HEK293T (cell line): Measurements from ENCODE around the gene ORAI2.
A peak's percentile ranks its signal among the peaks of the same experiment; 100 is the strongest.

Experiments
- CTCF ChIA-PET: fragments of 350-600 bp; formaldehyde crosslinking; extraction: SDS; loops from one replicate; lab custom pipeline; 2021; ENCODE audit warnings: antibody characterized with exemption, inconsistent platforms; lab: Yijun Ruan, JAX
- POLR2A ChIA-PET: fragments of 350-600 bp; formaldehyde crosslinking; extraction: SDS; loops from one replicate; lab custom pipeline; 2020; ENCODE audit warnings: antibody characterized with exemption, inconsistent platforms; lab: Yijun Ruan, JAX
- DNase-seq: peaks from one replicate; pipeline ENCODE4 v3.0.0; 2012; ENCODE audit warnings: mixed read lengths; ENCODE audit errors: extremely low spot score
- ARNT ChIP-seq: fragments of 450-650 bp; IDR thresholded peaks from 2 replicates; pipeline ENCODE4 v1.6.1; 2017; ENCODE audit warnings: mild to moderate bottlenecking
- BHLHE40 ChIP-seq: fragments of 450-650 bp; IDR thresholded peaks from 2 replicates; pipeline ENCODE4 v1.6.1; 2016; ENCODE audit warnings: mild to moderate bottlenecking, moderate library complexity, borderline replicate concordance
- CTBP1 ChIP-seq: fragments of 450-650 bp; IDR thresholded peaks from 2 replicates; pipeline ENCODE4 v1.6.1; 2016; ENCODE audit warnings: borderline replicate concordance
- ELF4 ChIP-seq: fragments of 450-650 bp; IDR thresholded peaks from 2 replicates; pipeline ENCODE4 v1.6.1; 2017; ENCODE audit warnings: antibody characterized with exemption
- FOXA1 ChIP-seq: fragments of 450-650 bp; IDR thresholded peaks from 2 replicates; pipeline ENCODE4 v1.6.1; 2016; ENCODE audit warnings: mild to moderate bottlenecking
- FOXK2 ChIP-seq: fragments of 450-650 bp; IDR thresholded peaks from 2 replicates; pipeline ENCODE4 v1.6.1; 2016; ENCODE audit warnings: mild to moderate bottlenecking
- FOXM1 ChIP-seq: fragments of 450-650 bp; IDR thresholded peaks from 2 replicates; pipeline ENCODE4 v1.6.1; 2017; ENCODE audit warnings: mild to moderate bottlenecking, borderline replicate concordance
- HDGF ChIP-seq: fragments of 450-650 bp; IDR thresholded peaks from 2 replicates; pipeline ENCODE4 v1.6.1; 2017; ENCODE audit warnings: antibody characterized with exemption, borderline replicate concordance
- L3MBTL2 ChIP-seq: fragments of 450-650 bp; conservative IDR thresholded peaks from 2 replicates; pipeline ENCODE4 v1.6.1; 2016; ENCODE audit warnings: mild to moderate bottlenecking
- LEF1 ChIP-seq: fragments of 450-650 bp; IDR thresholded peaks from 2 replicates; pipeline ENCODE4 v1.6.1; 2017; ENCODE audit warnings: mild to moderate bottlenecking, borderline replicate concordance
- NFRKB ChIP-seq: fragments of 450-650 bp; IDR thresholded peaks from 2 replicates; pipeline ENCODE4 v1.6.1; 2016; ENCODE audit warnings: mild to moderate bottlenecking, moderate library complexity
- PKNOX1 ChIP-seq: fragments of 450-650 bp; IDR thresholded peaks from 2 replicates; pipeline ENCODE4 v1.6.1; 2016
- SP1 ChIP-seq: fragments of 450-650 bp; IDR thresholded peaks from 2 replicates; pipeline ENCODE4 v1.6.1; 2017
- SUZ12 ChIP-seq: fragments of 450-650 bp; IDR thresholded peaks from 2 replicates; pipeline ENCODE4 v1.6.1; 2016; ENCODE audit warnings: mild to moderate bottlenecking
- TARDBP ChIP-seq: fragments of 450-650 bp; IDR thresholded peaks from 2 replicates; pipeline ENCODE4 v1.6.1; 2016
- ZNF384 ChIP-seq: fragments of 450-650 bp; IDR thresholded peaks from 2 replicates; pipeline ENCODE4 v1.6.1; 2016

The ORAI2 gene

GRCh38 chr7:102460467-102460866 lies 27.1 kb downstream of the ORAI2 start:
- ChIA-PET POLR2A (no interaction called here), CTCF (no interaction called here)
- TF ChIP-seq TARDBP (no peak), HDGF (no peak), FOXK2 (no peak), PKNOX1 (no peak), L3MBTL2 (no peak), SUZ12 (no peak), ARNT (no peak), BHLHE40 (no peak), CTBP1 (no peak), ELF4 (no peak), SP1 (no peak), NFRKB (no peak), FOXM1 (no peak), FOXA1 (no peak)
- DNase-seq, result no peak

GRCh38 chr7:102463841-102464576 lies 30.6 kb downstream of the ORAI2 start:
- TF ChIP-seq FOXA1 (no peak), ELF4 (no peak), SP1 (no peak), TARDBP (no peak), NFRKB (no peak), HDGF (no peak), PKNOX1 (no peak), CTBP1 (no peak), FOXM1 (no peak), ZNF384 (no peak), LEF1 (no peak), BHLHE40 (no peak), FOXK2 (no peak), ARNT (no peak), SUZ12 (no peak), L3MBTL2 (no peak)
- CTCF ChIA-PET, result no interaction called here
- POLR2A ChIA-PET, result interaction anchor here (1.1 to 1.2 kb wide), 2 partner anchors 30 to 68 kb away, joined by 3 read pairs; partner anchors contain the start of gene PRKRIP1
- no peak for DNase-seq

GRCh38 chr7:102464577-102465280 lies 31.4 kb downstream of the ORAI2 start, which contains the start of the genes ALKBH4 and LRWD1:
Gene ALKBH4 (minus strand): TSS chr7:102464863. CDS start chr7:102464836, 27 bp downstream.
Gene LRWD1 (plus strand): TSS chr7:102464984. CDS start chr7:102465081, 97 bp downstream.
- DNase-seq, result peak; percentile 99
- POLR2A ChIA-PET, result interaction anchor here (1.1 to 1.2 kb wide), 2 partner anchors 31 to 69 kb away, joined by 3 read pairs; partner anchors contain the start of gene PRKRIP1
- TF ChIP-seq CTBP1, result no peak
- no peak for TF ChIP-seq ARNT
- no peak for TF ChIP-seq SUZ12
- TF ChIP-seq SP1, result no peak
- TF ChIP-seq L3MBTL2, result peak; percentile 36; the same call in 1 of the 2 replicates
- TF ChIP-seq ELF4, result 0 out of 2 replicates have a peak, but pooled peaks have one; percentile 27
- no peak for TF ChIP-seq FOXK2
- TF ChIP-seq NFRKB, result no peak
- no peak for TF ChIP-seq ZNF384
- TF ChIP-seq BHLHE40, result no peak
- 0 out of 2 replicates have a peak, but pooled peaks have one; percentile 43 for TF ChIP-seq TARDBP
- no peak for TF ChIP-seq FOXA1
- no peak for TF ChIP-seq PKNOX1
- CTCF ChIA-PET, result no interaction called here

- CTCF ChIA-PET, result no interaction called here
- TF ChIP-seq PKNOX1 (no peak), ARNT (no peak), SUZ12 (no peak), BHLHE40 (no peak), SP1 (no peak), TARDBP (no peak), CTBP1 (no peak), FOXK2 (no peak), FOXA1 (no peak), LEF1 (no peak), FOXM1 (no peak), ZNF384 (no peak), ELF4 (no peak), HDGF (no peak)
- POLR2A ChIA-PET, result interaction anchor here (0.9 kb wide), 1 partner anchor 10 kb away, joined by 3 read pairs; no protein-coding TSS in a partner anchor
- DNase-seq, result no peak
Measured at GRCh38 chr7:102466097-102466496, 32.7 kb downstream of the ORAI2 start.
